Sigmoid colon (tissue), 7 donors: ENCODE data around the gene SULT6B1. TPM values are rescaled to one million over a fixed set of nuclear protein-coding genes. Genes with fewer than 3 reads are reported as not detected.
"Not testable (repeated sequence)": the region's sequence is repeated elsewhere in the genome, so short reads cannot be mapped to it uniquely, and the experiment has no call there.

Experiments used
- DNase-seq: peaks from one replicate; pipeline ENCODE4 v3.0.0-alpha.2; 2019
- H3K27ac ChIP-seq, 4 donors: fragments of 200-600 bp; sonication (generic); one replicate each; pipeline ENCODE4 v1.5.1; 2016 to 2019; ENCODE audit warnings: mild to moderate bottlenecking in 1 of 4
- H3K27me3 ChIP-seq, 3 donors: fragments of 200-600 bp; sonication (generic); one replicate each; pipeline ENCODE4 v1.5.1; 2019; ENCODE audit warnings: mild to moderate bottlenecking in 1 of 3
- H3K36me3 ChIP-seq, 4 donors: fragments of 200-600 bp; sonication (generic); one replicate each; pipeline ENCODE4 v1.5.1; 2016 to 2019
- H3K4me1 ChIP-seq, 4 donors: fragments of 200-600 bp; sonication (generic); one replicate each; pipeline ENCODE4 v1.5.1; 2017 to 2019
- H3K4me3 ChIP-seq, 4 donors: fragments of 200-600 bp; sonication (generic); one replicate each; pipeline ENCODE4 v1.5.1; 2017 to 2019; ENCODE audit warnings: mild to moderate bottlenecking in 2 of 4, moderate library complexity in 1 of 4
- H3K9me3 ChIP-seq, 4 donors: fragments of 200-600 bp in 3 of 4; sonication (generic) in 3 of 4; one replicate each; pipeline versions ENCODE4 v1.5.1 to v1.6.1; 2013 to 2019
- EP300 ChIP-seq, 4 donors: sonication (generic); formaldehyde crosslinking; IDR thresholded peaks; one replicate each; pipeline ENCODE4 v1.6.1; 2017; ENCODE audit warnings: antibody characterized with exemption in 4 of 4
- POLR2A ChIP-seq, 2 donors: fragments of 450-650 bp; IDR thresholded peaks; one replicate each; pipeline ENCODE4 v1.6.1; 2016; ENCODE audit warnings: antibody characterized with exemption in 2 of 2, mild to moderate bottlenecking in 2 of 2, moderate library complexity in 2 of 2
- POLR2AphosphoS5 ChIP-seq, 4 donors: sonication (generic); formaldehyde crosslinking; IDR thresholded peaks; one replicate each; pipeline ENCODE4 v1.6.1; 2017; ENCODE audit warnings: antibody characterized with exemption in 4 of 4
- WGBS, 2 donors: extraction: QIAGEN DNeasy Blood & Tissue Kit; methylation state at CpG; one replicate each; pipeline ENCODE4 v1.1.7; 2013; 5-methylcytosine and 5-hydroxymethylcytosine counted together
- intact Hi-C: fragments of 100-400 bp; cut with DNase I; formaldehyde crosslinking; loops from one replicate; pipeline ENCODE4 v1.15.1; 2023
- polyA plus RNA-seq, 3 donors: library from polyadenylated mRNA; stranded (reverse); fragments of 200-250 nt; gene quantifications; one replicate each; pipeline ENCODE4 v1.2.3, GENCODE V29; 2013
- total RNA-seq, 4 donors: library from RNA; depleted of rRNA; stranded (reverse); fragments of >200 nt; gene quantifications; one replicate each; pipeline ENCODE4 v1.1.0, GENCODE V29; 2016
- TF ChIP-seq, protein P1 (sequence below), 4 experiments: fragments of 450-650 bp in 3 of 4; fragments of 200-600 bp in 1 of 4; IDR thresholded peaks; one replicate each; pipeline ENCODE4 v1.5.1; 2016 to 2019; ENCODE audit warnings: antibody characterized with exemption in 4 of 4, mild to moderate bottlenecking in 3 of 4, moderate library complexity in 2 of 4
- donor health status: healthy with polysubstance abuse.
- donor health status: Bipolar disorder and iron deficiency.
- donor health status: healthy.

Gene SULT6B1
- total and polyA plus RNA-seq, 7 donors, result not detected

DNA sequence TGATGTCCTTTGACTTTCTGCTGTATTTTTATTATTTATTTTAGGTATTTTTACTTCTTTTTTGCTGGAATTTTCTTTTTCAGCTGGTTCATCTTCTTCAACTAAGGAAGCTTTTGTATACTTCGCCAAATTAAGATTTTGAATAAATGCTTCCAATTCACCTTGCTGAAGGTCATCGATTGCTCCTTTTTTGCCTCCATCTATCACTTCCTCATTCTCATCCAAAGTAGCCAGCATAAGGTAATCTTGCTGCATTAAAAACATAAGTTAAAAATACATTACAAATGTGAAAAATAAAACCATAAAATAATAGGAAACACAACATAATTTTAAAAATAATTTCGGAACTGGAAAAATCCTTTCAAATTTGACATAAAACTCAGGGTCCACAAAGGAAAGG lies 40.3 kb upstream of the SULT6B1 start:
- TF ChIP-seq POLR2A (IDR thresholded peaks at IDR 0.05), result no peak
- no peak for TF ChIP-seq POLR2AphosphoS5 (IDR thresholded peaks at IDR 0.05)
- no peak for TF ChIP-seq EP300 (IDR thresholded peaks at IDR 0.05)
- TF ChIP-seq, protein P1, sequence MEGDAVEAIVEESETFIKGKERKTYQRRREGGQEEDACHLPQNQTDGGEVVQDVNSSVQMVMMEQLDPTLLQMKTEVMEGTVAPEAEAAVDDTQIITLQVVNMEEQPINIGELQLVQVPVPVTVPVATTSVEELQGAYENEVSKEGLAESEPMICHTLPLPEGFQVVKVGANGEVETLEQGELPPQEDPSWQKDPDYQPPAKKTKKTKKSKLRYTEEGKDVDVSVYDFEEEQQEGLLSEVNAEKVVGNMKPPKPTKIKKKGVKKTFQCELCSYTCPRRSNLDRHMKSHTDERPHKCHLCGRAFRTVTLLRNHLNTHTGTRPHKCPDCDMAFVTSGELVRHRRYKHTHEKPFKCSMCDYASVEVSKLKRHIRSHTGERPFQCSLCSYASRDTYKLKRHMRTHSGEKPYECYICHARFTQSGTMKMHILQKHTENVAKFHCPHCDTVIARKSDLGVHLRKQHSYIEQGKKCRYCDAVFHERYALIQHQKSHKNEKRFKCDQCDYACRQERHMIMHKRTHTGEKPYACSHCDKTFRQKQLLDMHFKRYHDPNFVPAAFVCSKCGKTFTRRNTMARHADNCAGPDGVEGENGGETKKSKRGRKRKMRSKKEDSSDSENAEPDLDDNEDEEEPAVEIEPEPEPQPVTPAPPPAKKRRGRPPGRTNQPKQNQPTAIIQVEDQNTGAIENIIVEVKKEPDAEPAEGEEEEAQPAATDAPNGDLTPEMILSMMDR (IDR thresholded peaks at IDR 0.05), result no peak
- DNase-seq, result no peak
- 96 to 97% methylated on average over 3 of the region's 3 CpGs for WGBS, 2 donors
- Histone ChIP-seq H3K9me3 (no peaks in the 10 kb centered on the region), H3K36me3 (peaks cover 6 to 21% (median 12%) of the 10 kb centered on the region in 4 donors), H3K4me1 (peaks cover 0 to 69% (median 44%) of the 10 kb centered on the region in 4 donors), H3K27ac (no peak overlapping the region), H3K4me3 (no peak overlapping the region), H3K27me3 (no peaks in the 10 kb centered on the region)
- intact Hi-C loops, result no loop called here

DNA sequence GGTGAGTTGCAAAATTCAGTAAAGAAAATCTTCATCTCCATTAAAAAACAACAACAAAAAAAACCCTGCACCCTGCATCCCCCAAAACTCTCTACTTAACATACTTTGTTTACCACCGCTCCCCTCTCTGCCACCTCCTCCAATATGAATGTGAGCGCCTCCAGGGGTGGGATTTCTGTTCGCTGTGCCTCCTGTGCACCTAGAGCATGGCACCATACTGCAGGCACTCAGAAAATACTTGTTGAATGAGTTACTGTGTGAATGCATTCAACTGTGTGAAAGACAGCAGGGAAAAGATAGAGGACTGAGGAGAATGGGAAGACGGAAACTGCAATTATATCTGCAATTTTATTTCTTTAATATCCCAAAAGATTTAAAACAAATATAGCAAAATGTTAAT lies 38.4 kb upstream of the SULT6B1 start:
- Histone ChIP-seq H3K36me3 (peaks cover 6 to 35% (median 16%) of the 10 kb centered on the region in 4 donors), H3K9me3 (no peaks in the 10 kb centered on the region), H3K27me3 (no peaks in the 10 kb centered on the region), H3K4me1 (peaks cover 0 to 51% (median 28%) of the 10 kb centered on the region in 4 donors), H3K4me3 (no peak overlapping the region), H3K27ac (no peak overlapping the region)
- no peak for TF ChIP-seq POLR2AphosphoS5 (IDR thresholded peaks at IDR 0.05)
- no peak for TF ChIP-seq POLR2A (IDR thresholded peaks at IDR 0.05)
- TF ChIP-seq, protein P1 (IDR thresholded peaks at IDR 0.05), result no peak
- no peak for TF ChIP-seq EP300 (IDR thresholded peaks at IDR 0.05)
- DNase-seq, result no peak
- WGBS, 2 donors, result 95 to 97% methylated on average over 4 of the region's 4 CpGs
- intact Hi-C loops, result no loop called here

DNA sequence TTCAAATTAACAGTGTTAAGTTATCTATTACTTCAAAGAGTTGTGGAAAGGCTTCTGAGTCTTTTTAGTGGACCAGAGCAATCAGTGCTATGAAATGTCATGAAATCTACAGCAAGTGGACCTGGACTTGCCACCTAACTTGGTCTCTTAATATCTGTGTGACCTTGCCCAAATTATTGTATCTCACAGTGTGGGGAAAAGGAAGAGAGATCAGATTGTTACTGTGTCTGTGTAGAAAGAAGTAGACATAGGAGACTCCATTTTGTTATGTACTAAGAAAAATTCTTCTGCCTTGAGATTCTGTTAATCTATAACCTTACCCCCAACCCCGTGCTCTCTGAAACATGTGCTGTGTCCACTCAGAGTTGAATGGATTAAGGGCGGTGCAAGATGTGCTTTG lies 36.7 kb upstream of the SULT6B1 start:
- H3K27ac ChIP-seq, intact Hi-C loops, H3K9me3 ChIP-seq, DNase-seq, H3K27me3 ChIP-seq, H3K4me3 ChIP-seq: not testable (repeated sequence)
- Histone ChIP-seq H3K36me3 (peaks cover 12 to 53% (median 23%) of the 10 kb centered on the region in 4 donors), H3K4me1 (peaks cover 0 to 45% (median 21%) of the 10 kb centered on the region in 4 donors)
- WGBS, 2 donors, result no CpG with 5 or more reads among the region's 2 CpGs

DNA sequence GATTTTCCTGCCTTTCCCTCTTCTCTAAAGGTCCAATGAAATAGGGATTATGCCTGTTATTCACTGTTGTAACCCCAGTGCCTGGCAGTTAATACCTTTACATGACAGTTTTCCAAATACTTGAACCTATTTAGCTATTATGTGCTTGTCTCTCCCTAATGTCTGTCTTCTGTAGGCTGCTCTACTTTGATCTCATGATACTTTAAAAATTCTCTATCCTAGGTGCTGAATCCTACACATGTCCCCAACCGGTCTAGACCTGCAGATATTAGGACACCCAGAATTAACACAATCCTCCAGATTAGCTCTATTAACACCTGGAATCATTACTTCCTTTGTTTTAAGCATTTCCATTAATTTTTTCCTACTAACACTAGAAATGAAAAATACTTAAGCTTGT lies 35.6 kb upstream of the SULT6B1 start:
- Histone ChIP-seq H3K27me3 (no peaks in the 10 kb centered on the region), H3K36me3 (peaks cover 12 to 63% (median 23%) of the 10 kb centered on the region in 4 donors), H3K4me1 (peaks cover 0 to 34% (median 11%) of the 10 kb centered on the region in 4 donors), H3K9me3 (no peaks in the 10 kb centered on the region), H3K27ac (no peak overlapping the region), H3K4me3 (no peak overlapping the region)
- TF ChIP-seq POLR2A (IDR thresholded peaks at IDR 0.05), result no peak
- no peak for TF ChIP-seq EP300 (IDR thresholded peaks at IDR 0.05)
- TF ChIP-seq, protein P1 (IDR thresholded peaks at IDR 0.05), result no peak
- TF ChIP-seq POLR2AphosphoS5 (IDR thresholded peaks at IDR 0.05), result no peak
- 97 to 98% methylated on average over 1 of the region's 1 CpG for whole genome bisulfite sequencing, 2 donors
- intact Hi-C loops, result no loop called here
- no peak for DNase-seq

DNA sequence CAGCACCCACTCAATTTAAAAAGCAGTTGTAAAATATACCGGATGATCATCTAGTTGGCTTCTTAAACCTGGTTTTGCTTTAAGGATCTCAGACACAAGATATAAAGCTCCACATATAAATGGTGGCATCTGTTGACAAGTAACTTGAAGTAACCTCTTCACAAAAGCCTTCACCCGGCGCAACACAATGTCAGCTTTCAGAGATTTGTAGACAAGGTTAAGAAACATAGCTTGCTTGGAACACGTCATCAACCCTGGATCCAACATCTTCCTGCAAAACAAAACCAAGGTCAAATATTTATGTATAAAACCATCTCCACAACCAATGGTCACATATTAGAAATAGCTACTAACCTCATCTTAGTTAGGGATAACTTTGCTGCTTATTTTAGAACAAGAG lies 34.7 kb upstream of the SULT6B1 start:
- peaks cover 0 to 27% (median 7%) of the 10 kb centered on the region in 4 donors for H3K4me1 ChIP-seq
- H3K4me3 ChIP-seq, result no peak overlapping the region
- no peak for TF ChIP-seq EP300 (IDR thresholded peaks at IDR 0.05)
- TF ChIP-seq POLR2AphosphoS5 (IDR thresholded peaks at IDR 0.05), result no peak
- TF ChIP-seq POLR2A (IDR thresholded peaks at IDR 0.05), result no peak
- TF ChIP-seq, protein P1 (IDR thresholded peaks at IDR 0.05), result no peak
- H3K36me3 ChIP-seq, result peaks cover 11 to 66% (median 20%) of the 10 kb centered on the region in 4 donors
- no peak overlapping the region for H3K27ac ChIP-seq
- no peaks in the 10 kb centered on the region for H3K27me3 ChIP-seq
- no peak for DNase-seq
- 96 to 98% methylated on average over 4 of the region's 4 CpGs for WGBS, 2 donors
- no peaks in the 10 kb centered on the region for H3K9me3 ChIP-seq
- intact Hi-C loops, result no loop called here
